H9 (cell line): ENCODE results near the gene ATG7. TPM values are rescaled to one million over a fixed set of nuclear protein-coding genes. Genes with fewer than 3 reads are reported as not detected.

ENCODE experiments used
- DNase-seq: peaks from one replicate; pipeline ENCODE4 v3.0.0-alpha.2; 2017
- H2AFZ ChIP-seq: one replicate; pipeline ENCODE4 v1.6.1; 2013; ENCODE audit warnings: mild to moderate bottlenecking, low read length, control low read depth, moderate library complexity
- H2AK5ac ChIP-seq: 2 replicates; pipeline ENCODE4 v1.6.1; 2013; ENCODE audit warnings: low read length, control low read depth, mixed read lengths; ENCODE audit not compliant: insufficient read length
- H2BK120ac ChIP-seq: one replicate; pipeline ENCODE4 v1.6.1; 2013; ENCODE audit warnings: low read depth, mild to moderate bottlenecking, low read length, control low read depth, inconsistent platforms; ENCODE audit not compliant: poor library complexity, severe bottlenecking
- H2BK12ac ChIP-seq: 2 replicates; pipeline ENCODE4 v1.6.1; 2013; ENCODE audit warnings: low read length, control low read depth, mixed read lengths, low read depth; ENCODE audit not compliant: insufficient read length
- H2BK15ac ChIP-seq: 2 replicates; pipeline ENCODE4 v1.6.1; 2013; ENCODE audit warnings: low read depth, low read length, control low read depth
- H2BK20ac ChIP-seq: one replicate; pipeline ENCODE4 v1.6.1; 2013; ENCODE audit warnings: low read depth, mild to moderate bottlenecking, low read length, control low read depth, inconsistent platforms; ENCODE audit not compliant: poor library complexity, severe bottlenecking
- H2BK5ac ChIP-seq: 2 replicates; pipeline ENCODE4 v1.6.1; 2013; ENCODE audit warnings: low read length, control low read depth, mixed read lengths; ENCODE audit not compliant: insufficient read length
- H3K14ac ChIP-seq: 2 replicates; pipeline ENCODE4 v1.6.1; 2013; ENCODE audit warnings: low read length, control low read depth; ENCODE audit not compliant: insufficient read depth
- H3K18ac ChIP-seq: 2 replicates; pipeline ENCODE4 v1.6.1; 2013; ENCODE audit warnings: low read depth, mild to moderate bottlenecking, mixed read lengths, low read length, control low read depth; ENCODE audit not compliant: insufficient read length
- H3K23ac ChIP-seq: 2 replicates; pipeline ENCODE4 v1.6.1; 2013; ENCODE audit warnings: low read length, control low read depth, mixed read lengths, low read depth; ENCODE audit not compliant: insufficient read length
- H3K23me2 ChIP-seq: 2 replicates; pipeline ENCODE4 v1.6.1; 2013; ENCODE audit warnings: low read depth, mild to moderate bottlenecking, mixed read lengths, low read length, control low read depth; ENCODE audit not compliant: insufficient read length, poor library complexity, severe bottlenecking
- H3K27ac ChIP-seq: 2 replicates; pipeline ENCODE4 v1.5.1; 2013; ENCODE audit warnings: low read length, control low read depth, mixed read lengths, low read depth; ENCODE audit not compliant: insufficient read length
- H3K27me3 ChIP-seq: 2 replicates; pipeline ENCODE4 v1.6.1; 2013; ENCODE audit warnings: low read length, control low read depth, inconsistent platforms; ENCODE audit not compliant: insufficient read depth
- H3K4ac ChIP-seq: 2 replicates; pipeline ENCODE4 v1.6.1; 2013; ENCODE audit warnings: low read depth, mild to moderate bottlenecking, control low read depth, inconsistent platforms, low read length, moderate library complexity
- H3K4me1 ChIP-seq: 2 replicates; pipeline ENCODE4 v1.6.1; 2013; ENCODE audit warnings: low read length, control low read depth, inconsistent platforms; ENCODE audit not compliant: insufficient read depth
- H3K4me2 ChIP-seq: 2 replicates; pipeline ENCODE4 v1.6.1; 2013; ENCODE audit warnings: low read length, control low read depth, mixed read lengths; ENCODE audit not compliant: insufficient read length, insufficient read depth
- H3K56ac ChIP-seq: 2 replicates; pipeline ENCODE4 v1.6.1; 2013; ENCODE audit warnings: low read depth, mild to moderate bottlenecking, mixed read lengths, low read length, control low read depth; ENCODE audit not compliant: insufficient read length
- H3K79me1 ChIP-seq: 2 replicates; pipeline ENCODE4 v1.6.1; 2013; ENCODE audit warnings: low read depth, mild to moderate bottlenecking, moderate library complexity, low read length, control low read depth, inconsistent platforms; ENCODE audit not compliant: insufficient read depth, poor library complexity, severe bottlenecking
- H3K79me2 ChIP-seq: 2 replicates; pipeline ENCODE4 v1.6.1; 2013; ENCODE audit warnings: low read length, control low read depth, inconsistent platforms; ENCODE audit not compliant: insufficient read depth
- H3K9ac ChIP-seq: 2 replicates; pipeline ENCODE4 v1.6.1; 2013; ENCODE audit warnings: low read length, control low read depth, mixed read lengths; ENCODE audit not compliant: insufficient read length; ENCODE audit errors: extremely low read depth
- H3K9me3 ChIP-seq: one replicate; pipeline ENCODE4 v1.6.1; 2013; ENCODE audit warnings: low read depth, low read length, inconsistent platforms; ENCODE audit not compliant: control insufficient read depth
- H3T11ph ChIP-seq: one replicate; pipeline ENCODE4 v1.6.1; 2013; ENCODE audit warnings: mild to moderate bottlenecking, low read length, control low read depth, inconsistent platforms
- H4K20me1 ChIP-seq: one replicate; pipeline ENCODE4 v1.6.1; 2013; ENCODE audit not compliant: control insufficient read depth, insufficient read length, insufficient read depth
- H4K5ac ChIP-seq: 2 replicates; pipeline ENCODE4 v1.6.1; 2013; ENCODE audit warnings: low read depth, mild to moderate bottlenecking, mixed read lengths, low read length, control low read depth; ENCODE audit not compliant: insufficient read length
- H4K8ac ChIP-seq: replicated peaks from 2 replicates; pipeline ENCODE4 v1.6.1; 2013; ENCODE audit warnings: low read length, control low read depth, mixed read lengths, low read depth; ENCODE audit not compliant: insufficient read length
- H4K91ac ChIP-seq: 2 replicates; pipeline ENCODE4 v1.6.1; 2013; ENCODE audit warnings: low read depth, mild to moderate bottlenecking, moderate library complexity, mixed read lengths, low read length, control low read depth; ENCODE audit not compliant: insufficient read length
- H3K27ac Mint-ChIP-seq, 3 experiments: 2 replicates in 2 of 3; 3 replicates in 1 of 3; pipeline ENCODE4 v1.8.0; 2020 to 2021; ENCODE audit warnings: mixed read lengths in 3 of 3, mild to moderate bottlenecking in 1 of 3, moderate library complexity in 1 of 3
- H3K27me3 Mint-ChIP-seq: 2 replicates; pipeline ENCODE4 v1.8.0; 2021; ENCODE audit warnings: low read depth, mild to moderate bottlenecking, moderate library complexity, mixed read lengths
- H3K36me3 Mint-ChIP-seq, 3 experiments: 2 replicates in 2 of 3; 3 replicates in 1 of 3; pipeline ENCODE4 v1.8.0; 2020 to 2021; ENCODE audit warnings: low read depth in 3 of 3, mixed read lengths in 3 of 3; ENCODE audit not compliant: insufficient read depth in 1 of 3
- H3K4me1 Mint-ChIP-seq, 2 experiments: 2 replicates each; pipeline ENCODE4 v1.8.0; 2020; ENCODE audit warnings: mixed read lengths in 2 of 2
- H3K4me3 Mint-ChIP-seq, 2 experiments: 2 replicates in 1 of 2; 3 replicates in 1 of 2; pipeline ENCODE4 v1.8.0; 2020 to 2021; ENCODE audit warnings: mild to moderate bottlenecking in 2 of 2, mixed read lengths in 2 of 2, moderate library complexity in 1 of 2
- H3K9me3 Mint-ChIP-seq, 2 experiments: 2 replicates in 1 of 2; 3 replicates in 1 of 2; pipeline ENCODE4 v1.8.0; 2020; ENCODE audit warnings: mild to moderate bottlenecking in 2 of 2, mixed read lengths in 2 of 2, moderate library complexity in 1 of 2
- CTCF ChIP-seq: fragments of 200-600 bp; sonication (generic); conservative IDR thresholded peaks from 3 replicates; pipeline ENCODE4 v1.8.0; 2021; ENCODE audit warnings: antibody characterized with exemption, mild to moderate bottlenecking
- WGBS: extraction: QIAGEN DNeasy Blood & Tissue Kit; methylation state at CpG from one replicate; pipeline ENCODE4 v1.1.7; 2013; ENCODE audit warnings: missing lambda C conversion rate, low lambda C conversion rate, mixed read lengths; ENCODE audit not compliant: insufficient read length; ENCODE audit errors: extremely low coverage; 5-methylcytosine and 5-hydroxymethylcytosine counted together
- total RNA-seq: library from RNA; stranded (reverse); gene quantifications from 2 replicates; pipeline ENCODE4 v1.2.1, GENCODE V29; 2021

The ATG7 gene
- total RNA-seq, 1 experiment from 2014 or later: 17.9 TPM

- Histone ChIP-seq H3K79me1 (no peaks in the 10 kb centered on the region), H2AFZ (no peak overlapping the region), H3K27me3 (no peaks in the 10 kb centered on the region; the same call in 1 of the 2 replicates), H3K4me2 (no peak overlapping the region), H3K4me1 (no peaks in the 10 kb centered on the region), H3K27ac (no peak overlapping the region), H3K18ac (no peak overlapping the region), H3K56ac (no peak overlapping the region), H3K14ac (no peak overlapping the region), H3K23ac (no peak overlapping the region), H3K9me3 (no peaks in the 10 kb centered on the region), H3K4ac (no peak overlapping the region), H2BK15ac (no peak overlapping the region), H4K8ac (no peak overlapping the region), H2BK12ac (no peak overlapping the region), H4K91ac (no peak overlapping the region), H3K79me2 (no peaks in the 10 kb centered on the region), H2AK5ac (no peak overlapping the region), H3K9ac (no peak overlapping the region), H2BK120ac (no peak overlapping the region), H3K23me2 (no peaks in the 10 kb centered on the region), H3T11ph (no peak overlapping the region), H2BK5ac (no peak overlapping the region), H2BK20ac (no peak overlapping the region), H4K20me1 (no peaks in the 10 kb centered on the region), H4K5ac (no peak overlapping the region)
- H3K27ac Mint-ChIP-seq: no peak overlapping the region
- H3K9me3 Mint-ChIP-seq: no peaks in the 10 kb centered on the region
- H3K27me3 Mint-ChIP-seq: no peaks in the 10 kb centered on the region
- WGBS: no CpG with 5 or more reads among the region's 6 CpGs
- TF ChIP-seq CTCF: no peak
- H3K36me3 Mint-ChIP-seq: peaks cover 5 to 41% (median 18%) of the 10 kb centered on the region in 3 experiments; a peak in 6 of 7 replicates
- H3K4me1 Mint-ChIP-seq: no peaks in the 10 kb centered on the region
- no peak overlapping the region for H3K4me3 Mint-ChIP-seq
- no peak for DNase-seq
These were observed 32.0 kb downstream of the ATG7 start for GRCh38 chr3:11304175-11304574.
